GM10266 (cell line): Measurements from ENCODE around the gene PTCD1.

Experiments
- DNase-seq: peaks from one replicate; pipeline ENCODE4 v3.0.0; 2012; ENCODE audit errors: extremely low spot score
- TF ChIP-seq, protein P1 (sequence below): IDR thresholded peaks from 2 replicates; pipeline ENCODE4 v1.5.1; 2012; ENCODE audit warnings: mild to moderate bottlenecking, low read depth; ENCODE audit not compliant: control insufficient read depth, insufficient read depth; ENCODE audit errors: missing control alignments

Gene PTCD1

DNA sequence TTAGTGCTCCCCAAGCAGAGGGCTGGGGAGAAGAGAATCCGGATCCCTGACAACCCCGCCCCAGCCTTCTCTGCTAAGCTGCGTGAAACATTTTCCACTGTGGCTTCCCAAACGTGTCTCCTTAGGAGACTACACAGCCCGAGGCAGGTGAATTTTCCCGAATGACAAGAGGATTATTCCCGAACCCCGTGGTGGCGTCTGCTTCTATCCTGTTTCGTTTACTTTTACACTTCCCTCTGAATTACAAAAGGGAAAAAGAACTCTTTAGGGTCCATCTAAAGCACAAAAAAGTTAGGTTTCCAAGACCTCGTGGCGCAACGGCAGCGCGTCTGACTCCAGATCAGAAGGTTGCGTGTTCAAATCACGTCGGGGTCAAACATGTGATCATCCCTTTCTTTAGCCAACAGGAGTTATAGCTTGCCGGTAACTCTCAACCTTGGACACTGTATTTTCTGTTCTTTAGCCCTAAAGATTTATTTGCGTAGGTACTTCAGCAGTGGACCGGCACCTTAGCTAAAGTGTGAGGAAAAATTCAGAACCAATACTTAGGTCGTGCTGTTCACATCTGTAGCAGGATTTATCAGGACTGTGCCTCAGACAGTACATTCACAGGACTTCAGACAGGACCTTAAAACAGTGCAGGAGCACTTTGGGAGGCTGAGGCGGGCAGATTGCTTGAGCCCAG lies 30.9 kb upstream of the PTCD1 start:
- DNase-seq = no peak
- TF ChIP-seq, protein P1, sequence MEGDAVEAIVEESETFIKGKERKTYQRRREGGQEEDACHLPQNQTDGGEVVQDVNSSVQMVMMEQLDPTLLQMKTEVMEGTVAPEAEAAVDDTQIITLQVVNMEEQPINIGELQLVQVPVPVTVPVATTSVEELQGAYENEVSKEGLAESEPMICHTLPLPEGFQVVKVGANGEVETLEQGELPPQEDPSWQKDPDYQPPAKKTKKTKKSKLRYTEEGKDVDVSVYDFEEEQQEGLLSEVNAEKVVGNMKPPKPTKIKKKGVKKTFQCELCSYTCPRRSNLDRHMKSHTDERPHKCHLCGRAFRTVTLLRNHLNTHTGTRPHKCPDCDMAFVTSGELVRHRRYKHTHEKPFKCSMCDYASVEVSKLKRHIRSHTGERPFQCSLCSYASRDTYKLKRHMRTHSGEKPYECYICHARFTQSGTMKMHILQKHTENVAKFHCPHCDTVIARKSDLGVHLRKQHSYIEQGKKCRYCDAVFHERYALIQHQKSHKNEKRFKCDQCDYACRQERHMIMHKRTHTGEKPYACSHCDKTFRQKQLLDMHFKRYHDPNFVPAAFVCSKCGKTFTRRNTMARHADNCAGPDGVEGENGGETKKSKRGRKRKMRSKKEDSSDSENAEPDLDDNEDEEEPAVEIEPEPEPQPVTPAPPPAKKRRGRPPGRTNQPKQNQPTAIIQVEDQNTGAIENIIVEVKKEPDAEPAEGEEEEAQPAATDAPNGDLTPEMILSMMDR = no peak

DNA sequence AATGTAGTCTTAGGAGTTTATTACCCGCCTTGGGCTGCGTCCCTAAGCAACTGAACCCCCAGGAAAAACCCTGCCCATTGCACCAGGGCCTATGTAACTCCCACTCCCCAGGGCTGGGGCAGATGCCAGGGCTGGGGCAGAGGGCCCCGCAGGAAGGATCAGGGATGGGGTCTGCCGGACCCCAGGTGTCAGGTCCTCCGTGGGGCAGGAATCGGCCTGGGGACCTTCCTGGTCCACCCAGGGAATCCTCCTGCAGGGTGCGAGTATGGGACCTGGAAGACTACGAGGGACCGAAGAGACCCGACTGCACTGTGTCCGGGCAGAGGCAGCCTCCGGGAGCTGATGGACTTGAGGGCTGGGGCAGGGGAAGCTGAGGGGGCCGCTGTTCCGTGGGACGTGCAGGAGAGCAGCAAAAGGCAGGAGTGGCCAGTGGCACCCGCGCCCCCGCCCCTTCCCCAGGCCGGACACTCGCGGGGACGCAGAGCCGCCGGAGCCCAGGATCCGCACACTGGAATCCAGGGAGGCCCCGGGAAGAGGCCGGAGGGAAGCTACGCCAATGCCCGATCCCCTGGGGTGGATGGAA lies 29.8 kb upstream of the PTCD1 start:
- TF ChIP-seq, protein P1 = no peak
- no peak for DNase-seq

DNA sequence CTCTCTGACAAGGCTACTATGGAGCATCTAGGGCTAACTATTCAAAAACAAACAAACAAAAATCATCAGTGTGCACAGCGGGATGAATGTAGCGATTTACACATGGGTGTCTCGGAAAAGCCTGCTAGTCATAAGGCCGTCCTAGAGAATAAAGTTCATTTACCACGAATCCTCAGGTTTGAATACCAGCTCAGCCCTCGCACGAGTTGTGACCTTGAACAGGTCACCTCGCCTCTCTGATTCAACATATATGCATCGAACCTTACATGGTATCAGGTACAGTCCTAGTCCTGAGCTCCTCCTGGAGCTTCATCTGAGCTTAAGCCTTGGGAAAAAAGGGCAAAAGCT lies 26.8 kb upstream of the PTCD1 start:
- DNase-seq = no peak
- TF ChIP-seq, protein P1 = no peak

DNA sequence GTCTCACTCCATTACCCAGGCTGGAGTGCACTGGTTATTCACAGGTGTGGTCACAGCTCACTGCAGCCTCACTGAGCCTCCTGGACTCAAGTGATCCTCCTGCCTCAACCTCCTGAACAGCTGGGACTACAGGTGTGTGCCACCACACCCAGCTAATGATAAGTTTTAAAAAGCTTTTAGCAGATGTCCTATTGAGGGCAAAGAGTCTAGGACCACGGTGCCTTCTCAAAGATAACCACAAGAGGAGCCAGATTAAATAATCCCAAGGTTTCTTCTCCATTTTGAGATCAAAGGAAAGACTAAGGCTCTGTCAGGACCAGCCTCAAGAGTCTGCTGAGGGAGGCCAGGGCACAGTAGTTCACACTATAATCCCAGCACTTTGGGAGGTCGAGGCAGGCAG lies 22.6 kb upstream of the PTCD1 start:
- no peak for DNase-seq

DNA sequence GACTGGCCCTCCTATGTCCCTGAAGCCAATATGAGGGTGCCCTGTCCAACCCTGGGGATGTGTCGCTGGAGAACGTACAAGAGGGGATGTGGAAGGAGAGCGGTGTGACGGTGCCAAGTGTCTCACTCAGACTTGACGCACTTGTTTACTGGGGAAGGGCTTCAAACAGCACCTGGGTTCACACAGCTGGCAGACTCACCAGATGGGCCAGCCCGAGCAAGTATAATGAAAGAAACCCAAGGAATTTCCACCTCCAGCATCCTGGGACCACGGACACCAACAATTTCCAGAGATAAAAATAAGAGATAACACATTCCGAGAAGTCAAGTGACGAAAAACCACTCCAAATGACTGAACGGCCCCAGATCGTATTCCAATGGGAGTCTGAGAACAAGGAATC lies 22.1 kb upstream of the PTCD1 start:
- no peak for DNase-seq
- TF ChIP-seq, protein P1 = no peak

More for the DNA sequence above, 22.6 kb upstream of the PTCD1 start:
- TF ChIP-seq, protein P1 = no peak

DNA sequence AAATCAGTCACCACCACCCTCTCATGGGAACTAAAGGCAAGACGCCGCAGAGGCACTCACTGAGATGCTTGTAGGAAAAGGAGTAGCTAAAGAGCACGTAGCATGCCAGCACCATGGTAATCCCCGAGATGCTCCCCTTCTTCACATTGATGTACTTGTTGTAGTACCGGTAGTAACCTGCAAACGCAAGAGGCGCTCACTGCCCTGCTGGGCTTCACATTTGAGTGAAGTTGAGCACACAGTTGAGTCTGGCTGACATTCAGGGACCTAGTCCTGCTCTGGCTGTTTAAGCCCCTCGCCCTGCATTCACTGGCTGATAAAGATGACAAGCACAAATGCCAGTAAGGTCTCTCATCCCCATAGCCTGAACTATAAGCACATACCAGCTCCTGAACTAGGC lies 20.5 kb upstream of the PTCD1 start:
- TF ChIP-seq, protein P1 = peak; percentile 23
- no peak for DNase-seq
